Measurements from ENCODE around the gene CNKSR1.

DNA sequence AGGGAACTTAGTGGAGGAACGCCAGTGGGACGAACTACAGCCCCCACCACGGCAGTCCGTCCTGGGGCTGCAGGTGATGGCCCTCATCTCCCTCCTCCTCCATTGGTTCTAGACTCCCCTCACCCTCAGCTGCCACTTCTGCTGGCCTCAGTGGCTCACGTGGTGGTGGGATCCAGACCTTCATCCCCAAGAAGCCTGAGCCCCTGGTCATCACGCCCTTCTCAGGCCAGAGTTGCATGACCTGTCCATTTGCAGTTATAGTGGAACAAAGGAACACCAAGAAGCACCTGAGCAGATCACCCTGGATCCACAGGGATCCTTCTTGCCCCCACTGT, 31.4 kb upstream of the CNKSR1 start:
- no peak for TF ChIP-seq TAF1 (IDR thresholded peaks at IDR 0.05; ENCODE audit: borderline replicate concordance, low read depth, low read length)
- TF ChIP-seq POLR2AphosphoS5 (IDR thresholded peaks at IDR 0.05; ENCODE audit: low read depth, low read length) = no peak

Data from GM12892 (cell line).